Measurements from ENCODE around the gene ERGIC1. TPM values are rescaled to one million over a fixed set of nuclear protein-coding genes. Genes with fewer than 3 reads are reported as not detected.
A peak's percentile ranks its signal among the peaks of the same experiment; 100 is the strongest.

ERGIC1 gene
- total and polyA plus RNA-seq, 9 donors, result 41.7 to 147 (median 92.3) TPM

- H3K9me3 ChIP-seq, result no peaks in the 10 kb centered on the region
- DNase-seq, result no peak
- H3K36me3 ChIP-seq, result no peaks in the 10 kb centered on the region
- TF ChIP-seq POLR2A (IDR thresholded peaks at IDR 0.05) (no peak), CTCF (IDR thresholded peaks at IDR 0.05) (no peak), EP300 (IDR thresholded peaks at IDR 0.05) (no peak)
- H3K4me1 ChIP-seq (ENCODE audit: insufficient read depth), result peaks cover 1% of the 10 kb centered on the region
- H3K4me3 ChIP-seq, result no peak overlapping the region
- H3K27ac ChIP-seq, result no peak overlapping the region
- intact Hi-C loops (cut with DNase I), result no loop called here
- WGBS, 3 donors, result 94 to 99% (median 99%) methylated on average over 3 of the region's 3 CpGs
- no peaks in the 10 kb centered on the region for H3K27me3 ChIP-seq
Observed at GRCh38 chr5:172818081-172818480, 16.0 kb upstream of the ERGIC1 start.

- intact Hi-C loops (cut with DNase I), result no loop called here
- no peak overlapping the region for H3K27ac ChIP-seq
- no peak for TF ChIP-seq POLR2A (IDR thresholded peaks at IDR 0.05)
- TF ChIP-seq EP300 (IDR thresholded peaks at IDR 0.05), result no peak
- no peak for TF ChIP-seq CTCF (IDR thresholded peaks at IDR 0.05)
- H3K4me3 ChIP-seq, result no peak overlapping the region
- H3K9me3 ChIP-seq, result no peaks in the 10 kb centered on the region
- peaks cover 1% of the 10 kb centered on the region for H3K4me1 ChIP-seq (ENCODE audit: insufficient read depth)
- WGBS, 3 donors, result 85 to 89% (median 88%) methylated on average over 3 of the region's 3 CpGs
- DNase-seq, result no peak
- no peaks in the 10 kb centered on the region for H3K36me3 ChIP-seq
- H3K27me3 ChIP-seq, result no peaks in the 10 kb centered on the region
Observed at GRCh38 chr5:172819569-172819968, 14.5 kb upstream of the ERGIC1 start.

- intact Hi-C loops (cut with DNase I), result no loop called here
- H3K4me1 ChIP-seq (ENCODE audit: insufficient read depth), result peaks cover 1% of the 10 kb centered on the region
- no peak overlapping the region for H3K4me3 ChIP-seq
- WGBS, 3 donors, result 27 to 39% (median 37%) methylated on average over 16 of the region's 16 CpGs
- DNase-seq, result peak in 4 of 5 donors; percentile 51 to 62 (median 62)
- TF ChIP-seq POLR2A (IDR thresholded peaks at IDR 0.05), result no peak
- TF ChIP-seq CTCF (IDR thresholded peaks at IDR 0.05), result no peak
- no peak for TF ChIP-seq EP300 (IDR thresholded peaks at IDR 0.05)
- H3K36me3 ChIP-seq, result no peaks in the 10 kb centered on the region
- no peaks in the 10 kb centered on the region for H3K9me3 ChIP-seq
- no peaks in the 10 kb centered on the region for H3K27me3 ChIP-seq
- no peak overlapping the region for H3K27ac ChIP-seq
Observed at GRCh38 chr5:172820046-172820767, 13.8 kb upstream of the ERGIC1 start.

- 73 to 77% (median 73%) methylated on average over 6 of the region's 6 CpGs for WGBS, 3 donors
- TF ChIP-seq POLR2A (IDR thresholded peaks at IDR 0.05) (no peak), CTCF (IDR thresholded peaks at IDR 0.05) (no peak), EP300 (IDR thresholded peaks at IDR 0.05) (no peak)
- Histone ChIP-seq H3K27ac (no peak overlapping the region), H3K9me3 (no peaks in the 10 kb centered on the region), H3K4me3 (no peak overlapping the region), H3K36me3 (no peaks in the 10 kb centered on the region), H3K4me1 (ENCODE audit: insufficient read depth) (peaks cover 1% of the 10 kb centered on the region), H3K27me3 (no peaks in the 10 kb centered on the region)
- DNase-seq, result no peak
- intact Hi-C loops (cut with DNase I), result no loop called here
Observed at GRCh38 chr5:172821340-172821985, 12.6 kb upstream of the ERGIC1 start.

Data from ovary (tissue), 9 donors.